ENCODE measurements around the gene PITX2.
A peak's percentile ranks its signal among the peaks of the same experiment; 100 is the strongest.

The PITX2 gene

DNA sequence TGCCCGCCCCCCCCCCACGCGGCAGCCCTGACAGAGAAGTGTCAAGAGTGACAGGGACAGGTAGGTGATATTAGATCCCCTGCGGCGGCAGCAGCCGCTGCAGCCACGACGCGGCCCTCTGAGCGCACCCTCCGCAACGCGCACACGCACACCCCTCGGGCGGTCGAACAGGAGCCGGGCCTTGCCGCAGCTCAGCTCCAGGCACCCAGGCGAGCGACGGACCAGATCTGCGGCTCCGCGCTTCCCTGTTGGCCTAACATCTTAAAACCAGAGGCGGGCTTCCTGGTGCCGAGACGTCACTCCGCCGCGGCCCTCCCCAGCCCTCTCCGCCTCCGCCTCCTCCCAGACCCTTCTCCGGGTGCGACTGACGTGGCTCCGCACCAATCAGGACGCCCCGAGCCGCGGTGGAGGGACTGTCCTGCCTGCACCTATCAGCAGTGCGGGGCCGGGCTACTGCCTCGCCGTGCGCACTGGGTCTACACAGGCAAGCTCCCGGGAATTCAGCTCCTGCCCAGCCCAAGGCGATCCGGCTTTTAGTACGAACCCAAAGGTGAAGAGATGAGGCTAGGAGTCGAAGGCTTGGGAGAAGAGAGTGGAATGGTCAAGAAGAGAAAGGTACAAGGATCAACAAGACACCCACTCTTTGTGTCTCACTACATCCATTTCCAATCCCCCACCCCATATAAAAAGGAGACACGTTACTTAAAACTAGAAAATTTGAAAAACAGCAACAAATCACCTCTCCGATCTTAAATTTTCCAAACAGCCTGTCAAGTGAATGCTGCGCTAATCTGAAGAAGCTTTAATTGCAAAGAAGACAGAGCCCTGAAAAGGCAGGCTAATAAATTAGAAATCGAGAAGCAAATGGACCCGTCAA is at the start of gene PITX2:
Gene PITX2, minus strand, starts transcription at position 237 of the 877 bp plus-strand sequence. CDS start 617 bp downstream, outside the sequence.
- DNase-seq (ENCODE audit: low read depth) = peak; percentile 96

DNA sequence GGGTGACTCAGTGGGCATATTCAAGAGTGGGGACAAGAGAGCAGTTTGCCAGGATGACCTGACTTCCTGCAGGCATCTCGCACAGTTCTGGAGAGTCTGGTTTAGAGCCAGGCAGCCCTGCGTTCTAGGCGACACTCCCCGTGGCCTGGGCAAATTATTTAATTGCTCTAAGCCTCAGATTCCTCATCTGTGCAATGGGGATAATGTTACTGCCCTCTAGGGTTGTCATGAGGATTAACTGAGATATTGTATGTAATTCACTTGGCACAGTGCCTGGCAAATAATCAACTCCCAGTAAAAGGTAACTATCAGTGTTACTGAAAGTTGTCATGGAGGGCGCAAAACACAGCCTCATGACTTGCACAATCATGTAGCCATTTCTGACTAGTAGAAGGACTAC is 48.8 kb upstream of the PITX2 start:
- DNase-seq (ENCODE audit: low read depth) = no peak

DNA sequence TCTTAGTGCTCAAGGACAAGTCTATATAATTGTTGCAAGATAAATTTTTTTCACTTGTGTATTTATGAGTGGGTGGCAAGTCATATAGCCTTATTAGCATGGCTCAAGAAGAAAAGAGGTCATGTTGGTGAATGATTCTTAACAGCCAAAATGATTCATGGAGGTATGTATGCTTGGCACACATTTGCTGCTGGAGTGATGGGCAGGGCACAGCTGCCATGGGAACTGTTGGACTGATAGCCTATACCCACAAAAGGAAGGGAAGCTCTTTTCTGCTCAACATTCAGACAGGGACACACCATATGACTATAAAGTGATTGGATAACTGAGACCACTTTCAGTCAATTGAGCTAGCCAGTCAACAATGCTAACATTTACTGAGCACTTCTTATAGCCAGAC is 46.8 kb upstream of the PITX2 start:
- no peak for DNase-seq (ENCODE audit: low read depth)

DNA sequence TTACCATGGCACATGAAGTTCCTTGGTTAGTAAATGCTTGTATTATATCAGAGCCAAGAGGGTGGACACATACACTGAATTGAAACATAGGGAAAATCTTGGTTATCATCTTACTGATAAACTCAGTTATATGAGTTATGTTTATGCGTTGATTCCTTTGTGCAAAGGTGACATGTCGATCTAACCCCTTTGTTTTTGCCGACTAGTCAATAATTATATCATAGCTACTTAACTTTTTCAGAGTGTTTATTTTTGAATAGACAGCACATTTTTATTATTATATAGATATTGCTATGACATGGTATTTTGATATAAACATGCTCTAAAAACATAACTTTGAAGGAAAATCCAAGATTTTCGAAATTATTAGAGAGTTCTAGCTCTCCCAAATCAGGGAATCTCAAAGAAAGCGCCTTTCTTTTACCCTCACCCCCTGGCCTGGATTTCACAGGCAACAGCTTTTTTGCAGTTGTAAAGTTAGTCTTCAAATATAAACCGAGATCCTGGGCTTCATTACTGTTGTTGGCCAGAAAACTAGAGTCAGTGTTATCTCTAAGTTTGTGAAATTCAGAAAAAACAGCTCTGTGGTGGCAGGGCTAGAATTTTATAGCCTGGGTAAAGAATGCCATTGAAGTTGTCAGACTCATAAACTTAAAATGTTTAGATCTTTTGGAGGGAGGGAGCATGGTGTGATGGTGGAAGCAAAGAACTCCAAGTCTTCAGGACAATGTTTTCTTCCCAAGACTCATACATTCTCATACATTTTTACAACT is 45.8 kb upstream of the PITX2 start:
- no peak for DNase-seq (ENCODE audit: low read depth)

DNA sequence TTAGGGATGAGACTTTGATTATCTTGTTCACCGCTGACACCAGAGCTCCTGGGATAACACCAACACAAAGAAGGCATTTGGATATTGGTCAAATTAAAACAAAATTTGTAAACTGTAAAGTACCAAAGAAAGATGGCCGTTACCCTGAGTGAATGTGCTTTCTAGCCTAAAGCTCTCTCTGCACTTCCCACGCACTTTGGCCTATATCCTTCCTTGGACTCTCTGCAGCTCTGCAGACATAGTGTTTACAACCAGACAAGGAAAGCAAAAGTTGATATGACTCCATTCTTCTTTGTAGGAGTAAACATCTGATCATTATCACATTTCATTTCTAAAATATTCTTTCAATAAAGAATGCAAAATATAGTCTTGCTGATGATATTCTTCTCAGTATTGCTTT is 44.8 kb upstream of the PITX2 start:
- DNase-seq (ENCODE audit: low read depth) = no peak

DNA sequence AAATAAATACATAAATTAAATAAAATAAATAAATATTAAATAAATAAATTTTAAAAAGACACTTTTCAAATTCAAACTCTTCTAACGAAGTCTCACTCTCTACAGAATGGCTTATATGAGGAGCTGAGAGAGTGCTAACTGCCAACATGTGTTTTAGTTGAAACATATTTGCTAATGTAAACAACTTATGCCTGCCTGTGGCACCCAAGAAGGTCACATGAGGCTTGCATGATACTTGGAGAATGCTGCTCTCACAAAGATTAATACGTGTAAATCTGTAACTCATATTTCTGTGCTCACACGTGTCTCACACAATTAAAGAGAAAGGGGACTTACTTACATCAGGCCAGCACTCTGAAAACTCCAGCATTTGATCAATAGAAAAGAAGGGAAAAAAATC is 43.2 kb upstream of the PITX2 start:
- DNase-seq (ENCODE audit: low read depth) = no peak

DNA sequence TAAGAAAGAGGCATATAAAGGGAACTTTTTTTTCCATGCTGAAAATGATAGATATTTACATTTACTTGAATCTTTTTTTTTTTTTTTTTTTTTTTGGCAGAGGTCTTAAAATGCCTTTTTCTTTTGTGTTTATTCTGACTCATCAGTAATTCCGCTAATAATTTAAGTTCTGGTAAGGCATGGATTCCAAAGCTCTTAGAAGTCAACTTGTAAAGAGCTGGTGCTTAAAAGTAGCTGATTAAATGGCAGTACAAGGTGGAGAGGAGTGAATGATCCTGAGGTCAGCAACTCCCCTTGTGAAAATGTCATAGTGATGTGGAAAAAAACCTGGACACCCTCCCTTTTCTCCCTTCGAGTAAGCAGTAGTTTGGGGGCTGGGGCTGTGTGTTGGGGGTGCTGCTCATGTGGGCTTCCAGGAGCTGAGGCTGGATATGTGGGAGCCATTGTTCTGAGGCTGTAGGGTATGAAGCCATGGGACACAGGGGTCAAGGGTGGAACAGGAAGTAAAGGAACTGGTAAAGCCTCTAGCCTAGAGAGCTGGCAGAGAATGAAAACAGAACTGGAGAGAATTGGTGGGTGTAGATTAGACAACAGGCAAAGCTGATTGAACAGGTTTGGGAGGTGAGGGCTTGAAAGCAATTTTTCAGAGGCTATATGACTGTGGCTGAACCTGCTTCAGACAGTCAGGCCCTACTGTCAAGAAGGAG is 41.0 kb upstream of the PITX2 start:
- peak; percentile 82 for DNase-seq (ENCODE audit: low read depth)

DNA sequence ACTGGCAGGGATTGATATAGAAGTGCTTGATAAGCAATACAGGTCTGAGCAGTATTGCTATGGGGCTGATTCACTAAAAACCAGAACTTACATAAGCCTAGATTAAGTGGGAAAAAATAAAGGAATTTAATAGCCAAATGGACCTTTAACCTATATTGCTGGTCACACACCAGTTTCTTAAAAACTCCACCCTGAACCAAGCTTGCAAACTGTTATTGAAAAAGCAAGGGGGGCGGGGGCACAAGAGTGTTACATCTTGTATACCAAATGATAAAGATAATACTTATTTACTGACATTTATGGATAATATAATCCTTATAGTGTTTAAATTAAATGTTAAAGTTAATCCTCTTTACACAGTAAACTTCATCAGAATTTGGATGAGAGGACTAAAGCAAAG is 40.3 kb upstream of the PITX2 start:
- no peak for DNase-seq (ENCODE audit: low read depth)

DNA sequence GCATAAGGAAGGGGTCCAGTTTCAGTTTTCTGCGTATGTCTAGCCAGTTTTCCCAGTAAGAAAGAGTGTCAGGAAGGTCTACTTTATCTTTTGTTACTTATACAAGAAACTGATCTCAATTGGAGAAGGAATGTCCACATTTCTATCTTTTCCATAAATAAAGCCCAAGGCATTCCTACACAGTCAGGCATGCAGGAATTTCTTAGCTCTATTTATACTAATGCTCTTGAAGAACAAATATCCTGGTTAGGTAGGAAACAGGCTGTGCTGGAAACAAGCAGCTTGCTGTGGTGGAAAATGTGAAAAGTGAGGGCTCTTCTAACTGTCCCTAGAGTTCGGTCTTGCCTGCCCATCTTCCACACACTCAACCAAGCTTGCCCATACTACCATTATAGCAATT is 37.9 kb upstream of the PITX2 start:
- no peak for DNase-seq (ENCODE audit: low read depth)

DNA sequence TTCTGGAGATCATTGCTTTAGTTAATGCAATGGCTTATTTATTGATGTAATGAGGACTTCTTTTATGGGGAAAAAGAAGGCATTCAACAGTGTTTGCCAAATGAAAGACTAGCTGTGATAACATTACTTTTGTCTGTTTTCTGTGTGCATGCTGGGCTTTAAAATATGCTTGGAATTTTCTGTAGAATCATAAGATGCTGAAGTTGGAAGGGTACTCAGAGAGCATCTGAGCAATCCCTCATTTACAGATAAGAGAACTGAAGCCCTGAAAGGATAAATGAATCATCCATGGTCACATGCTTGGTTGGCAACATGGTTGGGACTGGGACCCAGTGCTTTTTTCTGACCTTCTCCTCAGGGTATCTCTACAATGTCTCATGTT is 31.4 kb upstream of the PITX2 start:
- DNase-seq (ENCODE audit: low read depth) = no peak

DNA sequence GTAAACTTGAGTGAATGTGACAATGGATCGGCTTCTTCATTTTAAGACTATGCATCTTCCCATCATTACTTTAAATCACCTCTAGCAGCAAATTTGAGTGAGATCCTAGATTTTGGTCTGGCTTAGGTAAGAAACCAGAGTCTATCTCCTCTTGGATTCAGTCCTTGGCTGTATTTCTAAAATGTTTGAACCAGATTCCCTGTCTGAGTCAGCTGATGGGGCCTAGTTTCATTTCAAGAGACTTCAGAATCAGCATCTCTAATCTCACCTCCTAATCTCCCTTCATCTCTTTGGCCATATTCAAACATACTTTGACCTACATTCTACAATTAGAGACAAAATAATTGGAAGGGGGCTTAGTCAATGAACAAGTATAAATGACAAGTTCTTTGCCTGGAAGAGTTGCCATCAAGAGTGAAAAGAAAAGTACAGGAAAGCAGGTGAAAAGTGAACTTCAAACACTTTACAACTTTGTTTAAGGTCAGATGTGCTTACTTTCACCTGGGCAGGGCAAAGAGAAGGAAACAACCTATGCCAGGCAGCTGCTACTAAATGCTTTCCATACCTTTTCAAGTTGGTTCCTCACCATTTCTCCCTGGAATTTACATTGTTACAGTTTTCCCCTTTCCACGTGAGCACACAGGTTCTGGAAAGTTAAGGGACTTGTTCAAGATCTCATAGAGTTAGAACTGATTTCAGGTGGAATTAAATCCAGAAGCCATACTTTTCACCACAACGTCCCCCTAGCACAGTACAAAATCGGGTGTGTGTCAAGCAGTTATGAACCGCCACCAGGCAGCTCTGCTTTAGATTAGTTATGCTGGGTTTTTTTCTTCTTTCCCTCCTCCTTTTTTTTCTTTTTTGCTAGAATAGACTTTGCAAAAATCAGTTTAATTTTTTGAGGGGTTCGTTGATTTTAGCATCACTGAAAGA is 30.7 kb upstream of the PITX2 start:
- DNase-seq (ENCODE audit: low read depth) = no peak

DNA sequence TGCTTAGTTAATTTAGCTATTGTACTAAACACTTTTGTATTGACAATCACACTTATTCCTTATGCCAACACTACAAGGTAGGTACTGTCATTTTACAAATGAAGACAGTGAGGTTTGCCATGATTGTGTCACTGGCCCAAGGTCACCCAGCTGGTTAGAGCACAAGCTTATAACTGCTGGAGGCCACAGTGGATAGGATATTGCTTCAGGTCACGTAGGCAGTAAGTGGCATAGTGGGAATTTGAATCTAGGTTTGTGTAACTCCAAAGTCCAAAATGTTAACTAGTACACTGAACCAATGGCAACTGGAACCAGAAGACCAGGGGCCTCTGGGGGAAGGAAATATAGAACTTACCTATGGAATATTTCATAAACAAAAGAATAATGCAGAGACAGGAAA is 21.1 kb upstream of the PITX2 start:
- no peak for DNase-seq (ENCODE audit: low read depth)

DNA sequence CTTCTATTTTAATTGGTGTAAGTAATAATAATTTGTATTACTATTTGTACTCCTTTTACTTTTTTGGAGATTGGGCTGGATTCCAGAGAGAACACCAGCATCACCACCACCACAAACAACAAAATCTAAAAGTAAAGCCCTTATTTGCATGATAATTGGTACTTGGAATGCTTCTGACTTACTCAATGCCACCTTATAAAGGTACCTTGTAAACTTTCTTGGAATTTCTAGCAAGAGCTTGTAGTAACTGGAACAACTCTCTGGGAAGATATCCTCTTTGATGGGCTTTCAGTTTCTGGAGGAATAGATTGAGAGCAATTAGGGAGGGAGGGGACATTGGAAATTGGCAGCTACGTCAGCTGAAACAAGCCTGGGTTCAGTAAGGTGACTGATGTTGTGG is 20.2 kb upstream of the PITX2 start:
- DNase-seq (ENCODE audit: low read depth) = no peak

DNA sequence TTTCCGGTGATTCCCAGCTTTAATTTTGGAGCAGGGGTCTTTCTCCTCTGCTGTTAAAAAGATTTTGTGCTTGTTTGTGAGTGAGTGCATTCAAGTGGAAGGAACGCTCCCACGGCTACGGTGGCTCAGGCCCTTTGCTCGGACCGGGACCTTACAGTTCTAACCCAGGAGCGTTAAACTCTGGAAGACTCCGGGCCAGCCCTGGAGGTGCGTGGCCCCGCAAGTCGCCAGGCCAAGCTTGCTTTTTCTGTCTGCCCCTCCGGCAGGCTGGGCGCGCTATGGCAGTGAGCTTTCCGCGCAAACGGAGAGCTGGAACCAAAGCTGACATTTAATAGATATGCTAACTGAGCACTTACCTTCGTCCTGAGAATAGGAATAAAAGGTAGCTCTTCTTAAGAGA is 18.3 kb upstream of the PITX2 start:
- DNase-seq (ENCODE audit: low read depth) = no peak

DNA sequence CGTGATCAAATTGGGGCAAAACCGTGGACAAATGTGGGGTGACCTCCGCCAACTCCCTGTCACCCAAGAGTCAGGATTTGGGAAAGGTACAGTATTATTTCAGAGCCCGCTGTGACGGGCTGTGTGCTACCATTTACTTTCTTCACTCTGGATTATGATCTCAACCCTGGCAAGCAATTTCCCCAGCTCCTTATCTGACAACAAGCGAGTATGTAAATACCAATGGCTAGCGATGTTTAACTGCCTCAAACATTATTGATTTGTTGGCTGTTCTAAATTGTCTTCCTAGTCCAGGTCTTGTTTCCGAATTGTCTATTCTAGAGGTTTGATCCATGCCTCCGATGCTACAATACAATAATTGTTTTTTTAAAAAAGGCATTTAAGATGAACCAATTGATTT is 17.7 kb upstream of the PITX2 start:
- DNase-seq (ENCODE audit: low read depth) = no peak

DNA sequence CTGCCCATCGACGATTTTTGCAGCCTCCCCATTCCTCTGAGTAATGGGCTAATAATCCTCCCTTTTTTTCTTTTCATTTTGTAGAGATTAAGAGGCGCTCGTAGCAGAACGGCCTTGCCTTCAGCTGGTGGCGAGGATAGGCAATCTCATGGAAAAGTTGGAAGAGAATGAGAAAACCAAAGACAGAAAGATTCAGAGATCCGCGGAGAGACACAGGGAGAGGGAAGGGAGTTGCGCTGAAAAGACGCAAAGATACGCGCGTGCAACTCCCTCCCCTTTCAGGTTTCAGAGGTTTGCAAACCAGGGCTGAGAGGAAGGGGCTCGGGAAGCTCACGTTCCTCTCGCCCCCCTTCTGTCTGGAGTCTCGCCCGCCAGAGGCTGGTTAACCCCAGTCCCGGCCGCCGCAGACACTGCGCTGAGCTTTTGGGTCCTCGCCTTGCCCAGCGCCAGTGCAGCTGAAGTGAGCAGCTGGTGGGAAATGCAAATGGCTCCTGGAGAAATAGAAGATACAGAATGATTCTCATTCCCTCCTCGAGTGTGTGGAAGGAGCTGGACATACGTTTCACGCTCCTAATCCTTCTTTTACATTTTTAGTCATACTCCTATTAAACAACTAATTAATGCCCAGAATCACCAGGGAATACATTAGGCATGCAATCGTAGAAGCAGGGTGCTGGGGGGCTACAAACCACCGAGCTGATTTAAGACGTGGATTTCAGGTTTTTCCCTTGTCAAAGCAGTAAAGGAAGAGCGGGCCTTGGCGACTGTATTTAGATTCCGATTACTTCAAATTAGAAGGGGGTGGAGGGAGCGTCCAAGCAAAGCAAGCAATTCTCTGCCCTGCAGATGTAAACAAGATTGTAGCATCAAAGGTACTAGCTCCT is 16.6 kb upstream of the PITX2 start:
- DNase-seq (ENCODE audit: low read depth) = no peak

DNA sequence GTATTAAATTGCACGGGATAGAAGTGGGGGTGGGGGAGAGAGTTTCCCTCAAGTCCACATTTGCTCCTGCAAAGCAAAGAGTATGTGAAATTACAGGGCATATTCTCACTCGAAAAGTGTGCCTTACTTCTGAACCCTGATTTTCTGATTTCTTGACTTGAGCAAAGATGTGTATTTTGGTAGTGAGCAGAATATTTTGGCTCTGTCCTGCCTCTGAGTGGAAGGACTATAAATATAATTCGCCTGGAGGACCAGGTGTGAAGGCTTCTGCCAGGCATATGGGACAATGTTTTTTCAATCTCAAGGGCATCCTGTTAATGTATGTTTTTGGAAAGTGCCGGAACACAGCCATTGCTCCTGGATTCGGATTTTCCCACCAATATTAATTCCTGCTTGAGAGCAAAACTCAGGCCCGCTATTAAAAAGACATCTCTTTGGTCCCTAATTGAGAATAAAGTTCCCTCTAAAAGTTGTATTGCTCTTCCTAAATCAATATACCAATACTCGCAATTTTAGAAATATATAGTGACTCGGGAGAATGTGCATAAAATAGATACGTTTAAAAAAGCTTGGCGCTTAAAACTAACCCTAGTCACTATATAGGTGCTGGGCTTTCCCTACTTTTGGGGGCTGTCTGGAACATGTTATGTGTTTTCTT is 15.3 kb upstream of the PITX2 start:
- DNase-seq (ENCODE audit: low read depth) = no peak

DNA sequence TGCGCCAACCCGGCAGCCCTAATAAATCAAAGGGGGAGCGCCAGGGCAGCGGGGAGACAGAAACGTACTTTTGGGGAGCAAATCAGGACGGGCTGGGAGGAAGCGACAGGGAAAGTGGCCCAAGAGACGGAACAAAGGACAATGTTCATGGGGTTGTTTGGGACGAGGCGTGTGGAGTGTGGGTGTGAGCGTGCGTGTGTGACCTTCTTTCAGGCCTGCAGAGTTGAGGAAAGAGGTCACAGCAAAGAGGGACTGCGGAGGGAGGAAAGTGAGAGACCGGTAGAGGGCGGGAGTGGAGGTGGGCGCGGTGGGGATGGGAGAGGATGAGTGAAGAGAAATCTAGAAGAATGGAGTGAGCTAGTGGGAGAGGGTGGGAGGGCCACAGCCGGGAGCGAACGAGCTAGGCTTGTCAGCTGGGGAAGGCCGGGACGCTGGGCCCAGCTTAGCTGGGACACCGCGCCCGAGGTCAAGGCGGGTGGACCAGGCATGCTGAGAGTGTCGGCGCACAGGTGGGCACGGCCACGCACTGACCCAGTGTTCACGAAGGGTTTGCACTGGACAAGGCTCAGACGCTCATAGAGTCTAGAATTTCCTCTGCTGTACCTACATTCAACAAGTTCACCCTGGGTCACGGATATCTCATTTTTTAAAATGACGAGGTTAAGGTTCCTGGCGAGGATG is 14.7 kb upstream of the PITX2 start:
- DNase-seq (ENCODE audit: low read depth) = no peak

DNA sequence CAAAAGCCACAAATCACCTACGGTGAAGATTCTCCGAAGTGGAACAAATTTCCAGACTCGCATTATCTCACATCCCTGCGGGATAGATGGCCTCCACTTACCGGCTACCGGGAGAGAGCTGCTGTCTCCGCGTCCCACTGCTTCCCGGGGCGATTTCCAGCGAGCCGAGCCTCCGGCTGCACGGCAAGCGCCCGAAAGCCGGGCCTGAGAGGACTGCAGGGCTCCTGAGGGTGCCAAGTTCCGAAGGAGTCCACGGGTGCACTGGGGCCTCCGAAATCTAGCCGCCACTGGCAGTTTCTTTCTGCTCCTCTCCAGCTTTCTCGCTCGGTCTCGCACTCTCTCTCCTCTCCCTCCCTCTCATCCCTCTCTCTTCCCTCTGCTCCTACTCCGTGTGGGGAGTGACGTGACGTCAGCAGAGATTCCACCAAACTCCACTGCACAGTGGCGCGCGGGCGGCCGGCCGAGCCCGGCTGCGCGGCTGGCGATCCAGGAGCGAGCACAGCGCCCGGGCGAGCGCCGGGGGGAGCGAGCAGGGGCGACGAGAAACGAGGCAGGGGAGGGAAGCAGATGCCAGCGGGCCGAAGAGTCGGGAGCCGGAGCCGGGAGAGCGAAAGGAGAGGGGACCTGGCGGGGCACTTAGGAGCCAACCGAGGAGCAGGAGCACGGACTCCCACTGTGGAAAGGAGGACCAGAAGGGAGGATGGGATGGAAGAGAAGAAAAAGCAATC is 14.0 kb upstream of the PITX2 start:
- DNase-seq (ENCODE audit: low read depth) = peak; percentile 65
